A204.1 (cell line): ENCODE results near the gene ADRA2B.
"Not testable (repeated sequence)": the region's sequence is repeated elsewhere in the genome, so short reads cannot be mapped to it uniquely, and the experiment has no call there.

Source experiments
- FAIRE-seq: peaks from 2 replicates; lab custom pipeline; 2012; peaks lifted over from hg19 to GRCh38; lab: Jason Lieb, UNC

ADRA2B gene

GRCh38 chr2:96065954-96066353 is 50.4 kb downstream of the ADRA2B start:
- not testable (repeated sequence) for FAIRE-seq

DNA sequence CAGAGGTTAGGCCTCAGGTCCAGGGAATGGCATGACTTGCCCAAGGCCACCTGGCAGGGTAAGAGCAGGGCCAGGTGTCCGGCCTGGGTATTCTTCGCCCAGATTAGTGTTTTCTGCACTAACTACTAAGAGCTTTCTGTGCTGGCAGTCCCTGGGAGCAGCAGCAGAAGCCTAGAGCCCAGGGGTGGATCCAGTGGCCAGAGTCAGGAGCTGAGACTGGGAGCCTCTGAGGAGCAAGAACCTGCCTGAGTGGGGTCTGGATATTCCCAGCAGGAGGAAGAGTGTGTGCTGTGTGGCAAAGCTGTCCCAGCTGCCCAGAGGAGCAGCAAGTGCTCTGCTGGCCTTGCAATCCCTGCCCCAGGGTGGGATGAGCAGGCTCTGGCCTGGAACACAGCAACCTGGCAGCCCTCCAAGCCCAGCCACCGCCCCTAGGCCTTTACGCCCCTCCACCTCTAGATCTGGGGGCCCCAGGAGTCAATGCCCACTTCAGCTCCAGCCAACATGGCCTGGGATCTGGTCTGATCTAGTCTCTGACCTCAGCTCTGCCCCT is 50.9 kb downstream of the ADRA2B start:
- FAIRE-seq, result no peak

DNA sequence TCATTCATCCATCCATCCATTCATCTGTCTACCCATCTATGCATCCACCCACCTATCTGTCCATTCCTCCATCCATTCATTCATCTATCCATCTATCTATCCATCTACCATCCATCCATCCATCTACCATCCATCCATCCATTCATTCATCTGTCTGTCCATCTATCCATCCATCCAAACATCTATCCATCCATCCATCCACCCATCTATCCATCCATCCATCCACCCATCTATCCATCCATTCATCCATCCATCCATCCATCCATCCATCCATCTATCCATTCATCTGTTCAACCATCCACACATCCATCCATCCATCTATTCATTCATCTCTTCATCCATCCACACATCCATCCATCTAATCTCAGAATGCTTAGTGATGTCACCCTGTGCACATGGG is 51.6 kb downstream of the ADRA2B start:
- not testable (repeated sequence) for FAIRE-seq

DNA sequence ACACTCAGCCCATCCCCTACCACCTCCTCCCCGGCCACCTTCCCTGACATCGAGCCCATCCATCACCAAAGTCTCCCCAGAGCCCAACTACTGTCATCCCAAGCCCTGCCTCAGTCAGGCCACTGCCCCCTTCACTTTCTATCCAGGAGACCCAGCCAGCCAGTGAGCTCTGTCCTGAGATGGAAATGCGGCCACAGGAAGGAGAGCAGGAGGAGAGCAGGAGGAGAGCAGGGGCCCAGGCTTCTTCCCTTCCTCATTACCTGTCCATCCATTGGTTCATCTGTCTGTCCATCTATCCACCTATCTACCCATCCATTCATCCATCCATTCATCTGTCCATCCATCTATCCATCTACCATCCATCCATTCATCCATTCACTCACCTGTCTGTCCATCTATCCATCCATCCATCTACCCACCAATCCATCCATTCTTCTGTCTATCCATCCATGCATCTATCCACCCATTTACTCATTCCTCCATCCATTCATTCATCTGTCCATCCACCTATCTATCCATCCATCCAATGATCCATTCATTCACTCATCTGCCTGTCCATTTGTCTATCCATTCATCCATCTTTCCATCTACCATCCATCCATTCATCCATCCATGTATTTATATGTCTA is 52.2 kb downstream of the ADRA2B start:
- FAIRE-seq, result not testable (repeated sequence)

DNA sequence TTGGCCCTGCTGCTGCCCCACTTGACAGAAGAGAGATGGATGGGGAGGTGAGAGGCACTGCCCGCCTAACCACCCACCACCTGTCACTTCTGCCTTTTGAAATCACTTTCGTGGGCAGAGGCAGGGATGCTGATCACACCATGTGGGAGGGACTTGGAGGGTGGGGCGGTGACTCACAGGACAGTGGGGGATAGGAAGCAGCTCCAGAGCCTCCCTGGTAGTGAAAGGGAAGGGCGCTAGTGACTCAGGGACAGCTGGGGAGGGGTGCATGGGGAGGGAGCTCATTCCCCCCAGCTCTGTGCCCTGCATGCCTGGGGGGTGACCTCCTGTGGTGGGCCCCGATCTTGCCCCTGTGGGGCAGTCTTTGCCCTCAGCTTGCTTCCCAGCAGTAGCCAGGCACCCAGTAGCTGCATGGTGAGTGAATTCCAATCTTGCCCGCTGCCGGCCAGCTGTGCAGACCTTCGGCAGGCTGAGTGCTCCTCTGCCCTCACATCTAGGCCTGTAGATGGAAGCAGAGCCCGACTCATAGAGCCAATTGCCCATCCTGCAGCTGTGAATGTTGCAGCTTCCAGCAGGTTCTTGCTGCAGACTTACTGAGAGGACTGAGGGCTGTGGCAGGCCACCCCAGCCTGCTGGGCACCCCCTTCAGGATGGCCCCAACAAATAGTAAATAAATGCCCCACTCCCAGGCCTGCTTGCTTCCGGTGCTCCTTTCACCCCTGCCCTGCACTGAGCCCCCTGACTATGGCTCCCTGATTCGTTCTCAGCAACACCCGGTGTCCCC is 53.1 kb downstream of the ADRA2B start:
- FAIRE-seq, result not testable (repeated sequence)
